GM13976 (cell line): ENCODE results near the gene ANKH.

Source experiments
- DNase-seq: peaks from one replicate; pipeline ENCODE4 v3.0.0; 2012; ENCODE audit warnings: low spot score
- CTCF ChIP-seq: IDR thresholded peaks from 2 replicates; pipeline ENCODE4 v1.5.1; 2012; ENCODE audit warnings: borderline replicate concordance, mild to moderate bottlenecking; ENCODE audit not compliant: insufficient read depth; ENCODE audit errors: extremely low read depth, missing control alignments, control extremely low read depth
- in situ Hi-C: fragments of 300-500 bp; cut with MboI; formaldehyde crosslinking; loops from one replicate; pipeline ENCODE4 v1.12.0; 2022; ENCODE audit warnings: low sequenced_read_pairs, mixed read lengths, inconsistent platforms; ENCODE audit not compliant: unreplicated experiment

Gene ANKH

GRCh38 chr5:14777187-14777586, 94.4 kb downstream of the ANKH start:
- in situ Hi-C loops, result no loop called here
- no peak for TF ChIP-seq CTCF
- no peak for DNase-seq

- in situ Hi-C loops, result no loop called here
- no peak for DNase-seq
- no peak for TF ChIP-seq CTCF
Measured at GRCh38 chr5:14776602-14777001, 95.0 kb downstream of the ANKH start.

GRCh38 chr5:14775857-14776256, 95.7 kb downstream of the ANKH start:
- DNase-seq, result no peak
- TF ChIP-seq CTCF, result no peak
- in situ Hi-C loops, result no loop called here

- no peak for DNase-seq
- in situ Hi-C loops, result no loop called here
- TF ChIP-seq CTCF, result no peak
Measured at GRCh38 chr5:14773588-14773987, 98.0 kb downstream of the ANKH start.

GRCh38 chr5:14771972-14772371, 99.6 kb downstream of the ANKH start:
- DNase-seq, result no peak
- in situ Hi-C loops, result no loop called here
- TF ChIP-seq CTCF, result no peak

- in situ Hi-C loops, result no loop called here
- DNase-seq, result no peak
- TF ChIP-seq CTCF, result no peak
Measured at GRCh38 chr5:14771189-14771588, 100.4 kb downstream of the ANKH start.
